ENCODE measurements around the gene LRRC56.

Gene LRRC56

GRCh38 chr11:536841-537621 lies at the start of gene LRRC56:
LRRC56 (plus strand) TSS chr11:537527; CDS start chr11:540685, 3,158 bp downstream.
- DNase-seq: peak; percentile 33

GRCh38 chr11:487571-488021 lies 49.7 kb upstream of the LRRC56 start:
- no peak for DNase-seq

GRCh38 chr11:488062-488461 lies 49.3 kb upstream of the LRRC56 start:
- DNase-seq: no peak

- DNase-seq: no peak
These were observed 48.7 kb upstream of the LRRC56 start for GRCh38 chr11:488579-488978.

- DNase-seq: no peak
These were observed 48.3 kb upstream of the LRRC56 start for GRCh38 chr11:488992-489391.

GRCh38 chr11:489610-490185 lies 47.6 kb upstream of the LRRC56 start:
- DNase-seq: no peak

GRCh38 chr11:490186-490929 lies 47.0 kb upstream of the LRRC56 start:
- DNase-seq: no peak

GRCh38 chr11:490930-491260 lies 46.4 kb upstream of the LRRC56 start:
- DNase-seq: no peak

GRCh38 chr11:491358-491757 lies 46.0 kb upstream of the LRRC56 start:
- DNase-seq: no peak

- DNase-seq: peak; percentile 55
These were observed 44.7 kb upstream of the LRRC56 start for GRCh38 chr11:492427-493226.

- DNase-seq: no peak
These were observed 42.4 kb upstream of the LRRC56 start for GRCh38 chr11:494761-495536.

- no peak for DNase-seq
These were observed 41.8 kb upstream of the LRRC56 start for GRCh38 chr11:495537-495931.

- no peak for DNase-seq
These were observed 40.3 kb upstream of the LRRC56 start for GRCh38 chr11:496834-497564.

- no peak for DNase-seq
These were observed 39.6 kb upstream of the LRRC56 start for GRCh38 chr11:497565-498296.

- no peak for DNase-seq
These were observed 38.8 kb upstream of the LRRC56 start for GRCh38 chr11:498297-499181.

GRCh38 chr11:499201-500076 lies 37.9 kb upstream of the LRRC56 start:
- no peak for DNase-seq

- no peak for DNase-seq
These were observed 36.2 kb upstream of the LRRC56 start for GRCh38 chr11:501001-501682.

- no peak for DNase-seq
These were observed 35.5 kb upstream of the LRRC56 start for GRCh38 chr11:501683-502287.
